ENCODE data around the gene MAPK4. TPM values are rescaled to one million over a fixed set of nuclear protein-coding genes. Genes with fewer than 3 reads are reported as not detected.

The MAPK4 gene
- total and polyA plus RNA-seq, 9 donors, result 0.80 to 21.7 (median 3.4) TPM

- no peaks in the 10 kb centered on the region for H3K9me3 ChIP-seq
- no peaks in the 10 kb centered on the region for H3K4me1 ChIP-seq (ENCODE audit: insufficient read depth)
- no peak overlapping the region for H3K27ac ChIP-seq
- no peaks in the 10 kb centered on the region for H3K27me3 ChIP-seq
- DNase-seq, result no peak
- TF ChIP-seq EP300 (IDR thresholded peaks at IDR 0.05) (no peak), POLR2A (IDR thresholded peaks at IDR 0.05) (no peak)
- TF ChIP-seq, protein P1, sequence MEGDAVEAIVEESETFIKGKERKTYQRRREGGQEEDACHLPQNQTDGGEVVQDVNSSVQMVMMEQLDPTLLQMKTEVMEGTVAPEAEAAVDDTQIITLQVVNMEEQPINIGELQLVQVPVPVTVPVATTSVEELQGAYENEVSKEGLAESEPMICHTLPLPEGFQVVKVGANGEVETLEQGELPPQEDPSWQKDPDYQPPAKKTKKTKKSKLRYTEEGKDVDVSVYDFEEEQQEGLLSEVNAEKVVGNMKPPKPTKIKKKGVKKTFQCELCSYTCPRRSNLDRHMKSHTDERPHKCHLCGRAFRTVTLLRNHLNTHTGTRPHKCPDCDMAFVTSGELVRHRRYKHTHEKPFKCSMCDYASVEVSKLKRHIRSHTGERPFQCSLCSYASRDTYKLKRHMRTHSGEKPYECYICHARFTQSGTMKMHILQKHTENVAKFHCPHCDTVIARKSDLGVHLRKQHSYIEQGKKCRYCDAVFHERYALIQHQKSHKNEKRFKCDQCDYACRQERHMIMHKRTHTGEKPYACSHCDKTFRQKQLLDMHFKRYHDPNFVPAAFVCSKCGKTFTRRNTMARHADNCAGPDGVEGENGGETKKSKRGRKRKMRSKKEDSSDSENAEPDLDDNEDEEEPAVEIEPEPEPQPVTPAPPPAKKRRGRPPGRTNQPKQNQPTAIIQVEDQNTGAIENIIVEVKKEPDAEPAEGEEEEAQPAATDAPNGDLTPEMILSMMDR (IDR thresholded peaks at IDR 0.05), result no peak
- no peak overlapping the region for H3K4me3 ChIP-seq
- intact Hi-C loops (cut with DNase I), result no loop called here
- no peaks in the 10 kb centered on the region for H3K36me3 ChIP-seq
- 68 to 75% (median 74%) methylated on average over 7 of the region's 7 CpGs for WGBS, 3 donors
Measured at GRCh38 chr18:50738098-50738757, 178.3 kb downstream of the MAPK4 start.

DNA sequence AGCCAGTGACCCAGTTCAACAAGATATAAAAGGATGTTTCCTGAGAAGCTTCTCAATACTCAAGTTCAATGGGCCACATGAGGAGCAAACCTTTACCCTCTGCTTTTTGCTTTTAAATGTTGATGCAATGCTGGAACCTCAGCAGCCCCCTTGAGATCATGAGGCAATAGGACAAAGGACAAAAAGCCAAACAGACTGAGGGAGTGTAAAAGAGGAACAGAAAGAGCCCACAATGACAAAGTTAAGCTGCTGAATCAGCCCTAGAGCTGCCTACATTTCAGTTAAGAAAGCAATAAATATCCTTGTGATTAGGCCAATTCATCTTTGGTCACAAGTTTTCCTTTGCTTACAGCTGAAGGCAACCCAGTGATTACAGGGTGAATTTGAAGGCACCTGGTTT, 183.1 kb downstream of the MAPK4 start:
- intact Hi-C loops (cut with DNase I), result no loop called here
- TF ChIP-seq POLR2A (IDR thresholded peaks at IDR 0.05), result no peak
- TF ChIP-seq, protein P1 (IDR thresholded peaks at IDR 0.05), result no peak
- no peak for TF ChIP-seq EP300 (IDR thresholded peaks at IDR 0.05)
- Histone ChIP-seq H3K9me3 (peaks cover 0 to 5% of the 10 kb centered on the region in 2 donors), H3K4me1 (ENCODE audit: insufficient read depth) (no peaks in the 10 kb centered on the region), H3K27ac (no peak overlapping the region), H3K4me3 (no peak overlapping the region), H3K27me3 (no peaks in the 10 kb centered on the region), H3K36me3 (no peaks in the 10 kb centered on the region)
- DNase-seq, result no peak

DNA sequence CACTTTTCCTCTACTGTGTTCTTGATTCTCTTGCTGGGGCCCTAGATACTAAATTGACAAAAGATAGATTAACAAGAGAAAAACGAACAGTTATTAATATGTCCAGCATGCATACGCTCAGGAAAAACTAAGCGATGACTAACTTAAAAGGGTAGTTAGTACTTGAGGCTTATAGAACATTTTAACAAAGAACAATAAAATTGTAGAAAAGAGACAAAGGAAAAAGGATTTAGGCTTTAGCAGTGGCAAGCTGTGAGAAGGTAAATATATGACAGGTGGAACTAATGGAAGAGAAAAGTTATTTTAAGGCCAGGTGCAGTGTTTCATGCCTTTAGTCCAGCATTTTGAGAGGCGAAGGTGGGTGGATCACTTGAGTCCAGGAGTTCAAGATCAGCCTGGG, 184.4 kb downstream of the MAPK4 start:
- Histone ChIP-seq H3K36me3 (no peaks in the 10 kb centered on the region), H3K4me1 (ENCODE audit: insufficient read depth) (no peaks in the 10 kb centered on the region), H3K27ac (no peak overlapping the region), H3K4me3 (no peak overlapping the region), H3K27me3 (no peaks in the 10 kb centered on the region), H3K9me3 (peaks cover 0 to 7% of the 10 kb centered on the region in 2 donors)
- 84 to 92% (median 88%) methylated on average over 4 of the region's 4 CpGs for WGBS, 3 donors
- DNase-seq, result no peak
- intact Hi-C loops (cut with DNase I), result no loop called here
- TF ChIP-seq POLR2A (IDR thresholded peaks at IDR 0.05) (no peak), EP300 (IDR thresholded peaks at IDR 0.05) (no peak)
- TF ChIP-seq, protein P1 (IDR thresholded peaks at IDR 0.05), result no peak

DNA sequence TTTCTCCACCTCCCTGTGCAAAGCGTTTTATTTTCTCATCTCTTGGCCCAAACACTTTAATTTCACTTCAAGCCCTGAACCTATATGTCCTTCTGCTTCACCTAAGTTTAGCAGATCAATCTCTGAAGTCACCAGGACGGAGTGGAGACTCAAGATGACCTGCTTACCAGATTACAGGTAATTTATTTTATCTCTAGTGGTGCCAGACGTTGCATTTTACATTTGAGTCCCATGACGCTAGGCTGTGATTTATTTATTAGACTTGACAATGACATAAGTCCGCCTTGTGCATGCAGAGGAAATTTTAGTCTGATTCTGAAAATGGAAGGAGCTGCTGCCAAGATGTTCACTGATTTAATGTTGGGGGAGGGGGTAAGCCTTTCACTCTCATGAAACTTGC, 186.1 kb downstream of the MAPK4 start:
- no peak for DNase-seq
- Histone ChIP-seq H3K27ac (no peak overlapping the region), H3K4me1 (ENCODE audit: insufficient read depth) (no peaks in the 10 kb centered on the region), H3K9me3 (peaks cover 0 to 7% of the 10 kb centered on the region in 2 donors), H3K4me3 (no peak overlapping the region), H3K36me3 (no peaks in the 10 kb centered on the region), H3K27me3 (no peaks in the 10 kb centered on the region)
- 54 to 64% (median 62%) methylated on average over 5 of the region's 5 CpGs for WGBS, 3 donors
- TF ChIP-seq, protein P1 (IDR thresholded peaks at IDR 0.05), result no peak
- TF ChIP-seq EP300 (IDR thresholded peaks at IDR 0.05) (no peak), POLR2A (IDR thresholded peaks at IDR 0.05) (no peak)
- intact Hi-C loops (cut with DNase I), result no loop called here
